ENCODE measurements around the gene TMEM125.

- TF ChIP-seq, protein P1, sequence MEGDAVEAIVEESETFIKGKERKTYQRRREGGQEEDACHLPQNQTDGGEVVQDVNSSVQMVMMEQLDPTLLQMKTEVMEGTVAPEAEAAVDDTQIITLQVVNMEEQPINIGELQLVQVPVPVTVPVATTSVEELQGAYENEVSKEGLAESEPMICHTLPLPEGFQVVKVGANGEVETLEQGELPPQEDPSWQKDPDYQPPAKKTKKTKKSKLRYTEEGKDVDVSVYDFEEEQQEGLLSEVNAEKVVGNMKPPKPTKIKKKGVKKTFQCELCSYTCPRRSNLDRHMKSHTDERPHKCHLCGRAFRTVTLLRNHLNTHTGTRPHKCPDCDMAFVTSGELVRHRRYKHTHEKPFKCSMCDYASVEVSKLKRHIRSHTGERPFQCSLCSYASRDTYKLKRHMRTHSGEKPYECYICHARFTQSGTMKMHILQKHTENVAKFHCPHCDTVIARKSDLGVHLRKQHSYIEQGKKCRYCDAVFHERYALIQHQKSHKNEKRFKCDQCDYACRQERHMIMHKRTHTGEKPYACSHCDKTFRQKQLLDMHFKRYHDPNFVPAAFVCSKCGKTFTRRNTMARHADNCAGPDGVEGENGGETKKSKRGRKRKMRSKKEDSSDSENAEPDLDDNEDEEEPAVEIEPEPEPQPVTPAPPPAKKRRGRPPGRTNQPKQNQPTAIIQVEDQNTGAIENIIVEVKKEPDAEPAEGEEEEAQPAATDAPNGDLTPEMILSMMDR (IDR thresholded peaks at IDR 0.05; ENCODE audit: poor library complexity) = no peak
- TF ChIP-seq EZH2phosphoT487 (IDR thresholded peaks at IDR 0.05; ENCODE audit: low read depth, severe bottlenecking, unreplicated experiment) (no peak), EZH2 (IDR thresholded peaks at IDR 0.05; ENCODE audit: borderline replicate concordance) (no peak)
These were observed 18.8 kb upstream of the TMEM125 start for GRCh38 chr1:43251024-43251423.

All from hepatocyte (in vitro differentiated cells).